ENCODE measurements around the gene UNK. TPM values are rescaled to one million over a fixed set of nuclear protein-coding genes. Genes with fewer than 3 reads are reported as not detected.

Gene UNK, protein sequence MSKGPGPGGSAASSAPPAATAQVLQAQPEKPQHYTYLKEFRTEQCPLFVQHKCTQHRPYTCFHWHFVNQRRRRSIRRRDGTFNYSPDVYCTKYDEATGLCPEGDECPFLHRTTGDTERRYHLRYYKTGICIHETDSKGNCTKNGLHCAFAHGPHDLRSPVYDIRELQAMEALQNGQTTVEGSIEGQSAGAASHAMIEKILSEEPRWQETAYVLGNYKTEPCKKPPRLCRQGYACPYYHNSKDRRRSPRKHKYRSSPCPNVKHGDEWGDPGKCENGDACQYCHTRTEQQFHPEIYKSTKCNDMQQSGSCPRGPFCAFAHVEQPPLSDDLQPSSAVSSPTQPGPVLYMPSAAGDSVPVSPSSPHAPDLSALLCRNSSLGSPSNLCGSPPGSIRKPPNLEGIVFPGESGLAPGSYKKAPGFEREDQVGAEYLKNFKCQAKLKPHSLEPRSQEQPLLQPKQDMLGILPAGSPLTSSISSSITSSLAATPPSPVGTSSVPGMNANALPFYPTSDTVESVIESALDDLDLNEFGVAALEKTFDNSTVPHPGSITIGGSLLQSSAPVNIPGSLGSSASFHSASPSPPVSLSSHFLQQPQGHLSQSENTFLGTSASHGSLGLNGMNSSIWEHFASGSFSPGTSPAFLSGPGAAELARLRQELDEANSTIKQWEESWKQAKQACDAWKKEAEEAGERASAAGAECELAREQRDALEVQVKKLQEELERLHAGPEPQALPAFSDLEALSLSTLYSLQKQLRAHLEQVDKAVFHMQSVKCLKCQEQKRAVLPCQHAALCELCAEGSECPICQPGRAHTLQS
- total RNA-seq (2014; rRNA removed; shearing (Covaris generic)): 11.5 and 20.2 TPM in 2 replicates
- polyA plus RNA-seq (2016; fragmentation: Nextera tagmentation; extraction: Ambion mirVana): 12.4 and 13.3 TPM in 2 replicates

GRCh38 chr17:75784473-75785015 lies at the start of gene UNK:
Gene UNK, plus strand, starts transcription at chr17:75784806. Its CDS starts 75 bp downstream, at chr17:75784881.
- Histone ChIP-seq H3K36me3 (ENCODE audit: low read depth) (no peaks in the 10 kb centered on the region), H4K20me1 (ENCODE audit: insufficient read depth) (no peaks in the 10 kb centered on the region), H3K9me2 (ENCODE audit: insufficient read depth) (no peaks in the 10 kb centered on the region), H3K27me3 (replicated peaks; ENCODE audit: insufficient read depth) (no peaks in the 10 kb centered on the region), H3K4me3 (peak within 1 kb of the TSS; percentile 75), H3K4me2 (ENCODE audit: unreplicated experiment) (peak within 1 kb of the TSS; percentile 91), H2AFZ (peak within 1 kb of the TSS; percentile 94), H3K4me1 (ENCODE audit: insufficient read depth) (peaks cover 31% of the 10 kb centered on the region), H3F3A (ENCODE audit: insufficient read depth) (peaks cover 44% of the 10 kb centered on the region), H3K9me3 (ENCODE audit: low read depth) (no peaks in the 10 kb centered on the region), H3K27ac (peak within 1 kb of the TSS; percentile 99), H3K9ac (peak within 1 kb of the TSS; percentile 93), H3K79me2 (ENCODE audit: insufficient read depth) (peaks cover 34% of the 10 kb centered on the region)
- in situ Hi-C loops (cut with MboI): no loop called here
- peak; percentile 99 for DNase-seq
- TF ChIP-seq EZH2 (IDR thresholded peaks at IDR 0.05; ENCODE audit: insufficient read depth, poor library complexity, severe bottlenecking): no peak
- no peak for TF ChIP-seq EZH2phosphoT487 (IDR thresholded peaks at IDR 0.05; ENCODE audit: insufficient read depth, low read depth)
- WGBS, 2 experiments (ENCODE audit: low coverage in 1 of 2, low lambda C conversion rate in 2 of 2, missing lambda C conversion rate in 2 of 2): 1 to 2% methylated on average over 27 to 38 of the region's 45 CpGs

DNA sequence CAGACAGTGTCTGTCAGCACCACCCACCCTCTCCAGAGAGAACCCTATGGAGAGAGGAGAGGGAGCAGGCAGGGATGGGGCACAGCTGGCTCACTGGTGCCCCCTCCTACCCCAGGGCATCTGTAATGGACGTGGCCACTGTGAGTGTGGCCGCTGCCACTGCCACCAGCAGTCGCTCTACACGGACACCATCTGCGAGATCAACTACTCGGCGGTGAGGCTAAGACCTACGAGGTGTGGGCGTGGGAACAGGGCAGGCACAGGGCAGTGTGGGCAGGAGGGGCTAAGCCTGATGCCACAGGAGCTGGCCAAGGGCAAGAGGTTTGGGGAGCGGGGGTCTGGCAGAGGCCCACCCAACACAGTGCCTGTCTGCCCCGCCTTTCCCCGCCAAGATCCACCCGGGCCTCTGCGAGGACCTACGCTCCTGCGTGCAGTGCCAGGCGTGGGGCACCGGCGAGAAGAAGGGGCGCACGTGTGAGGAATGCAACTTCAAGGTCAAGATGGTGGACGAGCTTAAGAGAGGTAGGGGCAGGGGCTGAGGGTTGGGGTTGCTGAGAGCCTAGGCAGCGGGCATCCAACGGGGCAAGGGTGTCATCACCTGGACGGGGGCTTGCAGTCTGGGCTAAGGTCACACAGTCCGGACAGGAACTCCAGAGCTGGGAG lies 48.3 kb upstream of the UNK start:
- H3F3A ChIP-seq (ENCODE audit: insufficient read depth): no peaks in the 10 kb centered on the region
- H3K4me3 ChIP-seq: no peak overlapping the region
- H2AFZ ChIP-seq: no peak overlapping the region
- 82% methylated on average over 21 to 26 of the region's 26 CpGs for WGBS, 2 experiments (ENCODE audit: low coverage in 1 of 2, low lambda C conversion rate in 2 of 2, missing lambda C conversion rate in 2 of 2)
- H3K79me2 ChIP-seq (ENCODE audit: insufficient read depth): no peaks in the 10 kb centered on the region
- TF ChIP-seq EZH2 (IDR thresholded peaks at IDR 0.05; ENCODE audit: insufficient read depth, poor library complexity, severe bottlenecking) (no peak), EZH2phosphoT487 (IDR thresholded peaks at IDR 0.05; ENCODE audit: insufficient read depth, low read depth) (no peak)
- H3K9me2 ChIP-seq (ENCODE audit: insufficient read depth): no peaks in the 10 kb centered on the region
- H3K9me3 ChIP-seq (ENCODE audit: low read depth): no peaks in the 10 kb centered on the region
- in situ Hi-C loops (cut with MboI): loop anchor here (25.0 kb wide), 1 partner anchor 299 kb away; no protein-coding TSS in a partner anchor
- DNase-seq: no peak
- H3K9ac ChIP-seq: no peak overlapping the region
- H4K20me1 ChIP-seq (ENCODE audit: insufficient read depth): no peaks in the 10 kb centered on the region
- H3K27ac ChIP-seq: no peak overlapping the region
- H3K36me3 ChIP-seq (ENCODE audit: low read depth): no peaks in the 10 kb centered on the region
- no peak overlapping the region for H3K4me2 ChIP-seq (ENCODE audit: unreplicated experiment)
- no peaks in the 10 kb centered on the region for H3K4me1 ChIP-seq (ENCODE audit: insufficient read depth)
- no peaks in the 10 kb centered on the region for H3K27me3 ChIP-seq (replicated peaks; ENCODE audit: insufficient read depth)

DNA sequence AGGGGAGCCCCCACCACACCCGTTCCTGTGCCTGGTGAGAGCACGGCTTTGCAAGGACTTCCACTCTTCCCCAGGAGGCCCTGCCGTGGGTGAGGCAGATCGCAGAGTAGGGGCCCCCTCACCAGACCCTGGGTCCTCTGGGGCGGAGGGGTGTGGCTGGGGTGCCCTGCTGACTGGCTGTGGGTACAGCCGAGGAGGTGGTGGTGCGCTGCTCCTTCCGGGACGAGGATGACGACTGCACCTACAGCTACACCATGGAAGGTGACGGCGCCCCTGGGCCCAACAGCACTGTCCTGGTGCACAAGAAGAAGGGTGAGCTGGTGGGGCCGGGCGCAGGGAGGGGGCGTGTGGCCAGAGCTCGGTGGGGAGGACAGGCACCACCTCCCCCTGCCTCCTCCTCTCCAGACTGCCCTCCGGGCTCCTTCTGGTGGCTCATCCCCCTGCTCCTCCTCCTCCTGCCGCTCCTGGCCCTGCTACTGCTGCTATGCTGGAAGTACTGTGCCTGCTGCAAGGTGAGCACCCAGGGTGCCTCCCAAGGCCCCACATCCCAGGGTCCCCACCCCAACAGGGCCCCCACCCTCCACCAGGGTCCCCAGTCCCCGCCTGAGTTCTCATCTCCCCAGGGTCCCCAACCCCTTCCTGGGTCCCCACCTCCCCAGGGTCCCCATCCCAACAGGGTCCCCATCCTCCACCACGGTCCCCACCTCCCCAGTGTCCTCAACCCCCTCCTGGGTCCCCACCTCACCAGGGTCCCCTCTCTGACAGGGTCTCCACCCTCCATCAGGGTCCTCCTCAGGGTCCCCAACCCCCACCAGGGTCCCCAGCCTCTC lies 47.3 kb upstream of the UNK start:
- Histone ChIP-seq H2AFZ (no peak overlapping the region), H3K4me2 (ENCODE audit: unreplicated experiment) (no peak overlapping the region), H3F3A (ENCODE audit: insufficient read depth) (no peaks in the 10 kb centered on the region), H3K27me3 (replicated peaks; ENCODE audit: insufficient read depth) (no peaks in the 10 kb centered on the region), H3K9me2 (ENCODE audit: insufficient read depth) (no peaks in the 10 kb centered on the region), H3K9me3 (ENCODE audit: low read depth) (no peaks in the 10 kb centered on the region), H3K4me1 (ENCODE audit: insufficient read depth) (no peaks in the 10 kb centered on the region), H3K9ac (no peak overlapping the region), H3K27ac (no peak overlapping the region), H4K20me1 (ENCODE audit: insufficient read depth) (no peaks in the 10 kb centered on the region), H3K36me3 (ENCODE audit: low read depth) (no peaks in the 10 kb centered on the region), H3K4me3 (no peak overlapping the region), H3K79me2 (ENCODE audit: insufficient read depth) (no peaks in the 10 kb centered on the region)
- TF ChIP-seq EZH2 (IDR thresholded peaks at IDR 0.05; ENCODE audit: insufficient read depth, poor library complexity, severe bottlenecking) (no peak), EZH2phosphoT487 (IDR thresholded peaks at IDR 0.05; ENCODE audit: insufficient read depth, low read depth) (no peak)
- 64 to 86% methylated on average over 9 to 19 of the region's 20 CpGs for WGBS, 2 experiments (ENCODE audit: low coverage in 1 of 2, low lambda C conversion rate in 2 of 2, missing lambda C conversion rate in 2 of 2)
- in situ Hi-C loops (cut with MboI): loop anchor here (25.0 kb wide), 1 partner anchor 300 kb away; no protein-coding TSS in a partner anchor
- no peak for DNase-seq
